ENCODE measurements around the gene DNAH7.

The DNAH7 gene

DNA sequence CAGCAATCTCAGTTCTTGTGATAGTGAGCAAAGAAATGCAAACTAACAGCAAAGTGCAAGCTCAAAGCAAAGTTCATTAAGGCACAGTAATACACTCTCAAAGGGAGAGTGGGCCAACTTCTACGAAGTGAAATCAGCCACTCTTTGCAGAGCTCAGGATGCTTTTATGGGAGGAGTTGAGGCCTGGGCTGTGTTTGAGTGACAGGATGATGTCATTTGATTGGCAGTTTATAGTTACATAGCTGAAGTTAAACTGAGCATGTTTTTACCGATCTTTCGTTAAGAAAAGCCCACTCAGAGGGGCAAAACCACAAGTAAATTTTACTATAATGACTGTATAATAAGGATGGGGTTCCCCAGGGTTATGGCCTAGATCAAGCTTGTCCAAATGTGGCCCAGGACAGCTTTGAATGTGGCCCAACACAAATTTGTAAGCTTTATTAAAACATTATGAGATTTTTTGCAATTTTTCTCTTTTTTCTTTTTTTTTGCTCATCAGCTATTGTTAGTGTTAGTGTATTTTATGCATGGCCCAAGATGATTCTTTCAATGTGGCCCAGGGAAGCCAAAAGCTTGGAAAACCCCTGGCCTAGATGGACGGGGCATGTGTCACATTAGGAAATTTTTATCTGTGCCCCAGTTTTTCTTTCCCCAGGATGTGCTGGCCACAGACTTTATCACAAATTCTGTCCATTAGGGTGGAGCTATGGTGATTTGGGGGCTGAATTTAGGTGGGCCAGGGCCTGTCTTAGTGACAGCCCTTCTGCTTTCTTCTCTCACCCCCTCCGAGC lies 8.3 kb upstream of the DNAH7 start:
- no peak for DNase-seq

DNA sequence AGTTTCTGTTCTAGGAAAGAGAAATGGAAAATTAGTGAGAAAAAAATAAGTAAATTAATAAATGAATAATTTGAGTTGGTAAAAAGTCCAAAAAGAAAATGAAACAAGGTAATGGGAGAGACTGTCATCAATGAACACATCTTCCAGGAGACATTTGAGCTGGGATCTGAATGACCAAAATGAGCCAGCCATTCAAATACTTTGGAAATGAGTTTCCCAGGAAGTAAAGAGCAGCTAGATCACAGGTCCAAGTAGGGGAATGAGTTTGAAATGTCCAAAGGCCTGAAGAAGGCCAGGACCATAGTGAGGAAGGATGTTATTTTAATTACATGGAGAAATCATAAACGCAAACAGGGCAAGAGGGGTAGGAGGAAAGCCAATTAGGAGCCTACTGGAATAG lies 6.6 kb upstream of the DNAH7 start:
- DNase-seq: no peak

DNA sequence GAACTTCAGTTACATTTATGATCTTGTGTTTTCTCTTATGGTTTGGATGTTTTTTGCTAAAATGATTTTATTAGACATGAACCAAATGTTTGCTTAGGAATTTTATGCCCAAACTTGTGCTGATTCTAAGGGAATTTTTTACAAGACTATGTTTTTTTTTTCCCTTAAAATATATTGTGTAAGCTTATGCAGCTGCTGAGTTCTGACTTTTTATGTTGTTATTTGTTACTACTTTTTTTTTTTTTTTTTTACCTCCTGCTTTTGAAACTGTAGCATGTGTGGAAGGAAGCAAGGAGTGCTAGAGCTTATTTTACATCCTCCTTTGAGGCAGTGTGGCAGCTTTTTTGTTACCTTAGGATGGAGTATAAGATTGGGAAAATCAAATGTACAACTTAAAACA lies 6.0 kb upstream of the DNAH7 start:
- no peak for DNase-seq

DNA sequence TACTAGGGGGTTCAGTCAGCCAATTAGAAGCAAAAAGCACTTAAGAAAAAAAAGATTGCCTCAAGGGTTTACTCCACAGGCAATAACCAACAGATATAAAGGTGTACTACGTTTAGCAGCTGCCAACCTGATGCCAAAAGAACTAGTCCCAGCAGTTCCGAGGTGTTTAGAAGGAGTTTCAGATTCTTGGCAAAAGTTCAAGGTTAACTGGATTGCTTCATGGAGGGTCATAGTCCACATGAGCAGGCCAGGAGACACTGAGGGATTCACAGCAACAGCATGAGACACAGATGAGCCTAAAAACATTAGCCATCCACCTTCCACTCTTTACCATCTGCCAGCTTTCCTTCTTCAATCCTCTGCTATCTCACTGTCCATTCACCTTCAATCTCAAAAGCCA lies 4.9 kb upstream of the DNAH7 start:
- DNase-seq: no peak

DNA sequence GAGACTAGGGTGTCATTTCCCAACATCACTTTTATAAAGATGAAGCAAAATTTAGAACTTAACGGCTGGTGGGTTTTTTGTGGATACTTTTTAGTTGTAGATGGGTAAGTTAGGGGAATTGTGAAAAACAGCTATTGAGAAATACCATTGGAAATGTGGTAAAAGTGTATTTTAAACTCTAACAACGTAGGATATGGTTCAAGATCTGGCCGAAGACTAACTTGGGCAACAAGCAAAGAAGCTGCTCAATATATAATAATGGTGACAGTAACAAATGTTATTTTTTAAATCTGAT lies 1.6 kb downstream of the DNAH7 start:
- DNase-seq: no peak

DNA sequence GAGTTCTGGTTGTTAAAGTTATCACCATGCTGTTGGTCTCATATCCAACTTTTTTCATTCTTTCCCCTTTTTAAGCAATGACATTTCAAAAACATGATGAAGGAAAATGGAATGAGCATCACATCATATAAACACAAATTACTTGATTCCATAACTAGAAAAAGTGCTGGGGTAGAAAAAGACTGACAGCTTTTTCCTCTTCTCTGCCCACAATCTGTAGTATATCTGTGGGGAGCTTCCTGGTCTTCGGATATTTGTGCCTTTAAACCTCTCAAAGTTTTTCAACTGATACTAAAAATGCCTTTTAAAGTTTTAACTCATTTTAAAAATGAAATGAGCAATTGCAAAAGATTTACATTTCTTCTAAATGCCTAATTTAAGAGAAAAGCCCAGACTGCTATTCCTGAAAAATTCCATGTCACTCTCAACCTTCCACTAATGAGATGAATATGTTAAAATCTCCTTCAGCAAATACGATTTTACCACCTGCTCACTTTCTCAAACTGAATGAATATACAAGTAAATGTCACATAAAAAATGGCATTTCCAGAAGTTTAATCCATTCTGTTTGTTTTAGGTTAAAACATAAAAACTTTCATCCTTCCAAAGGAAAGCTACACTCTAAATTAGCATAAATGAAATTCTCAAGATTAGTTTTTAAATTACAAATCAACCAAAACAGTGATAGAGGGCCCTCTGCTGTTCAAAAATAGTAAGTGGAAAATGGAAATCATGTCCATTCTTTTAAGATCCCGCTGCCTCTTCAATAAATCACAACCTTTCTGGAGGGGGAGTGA lies 2.1 kb downstream of the DNAH7 start:
- DNase-seq: no peak

DNA sequence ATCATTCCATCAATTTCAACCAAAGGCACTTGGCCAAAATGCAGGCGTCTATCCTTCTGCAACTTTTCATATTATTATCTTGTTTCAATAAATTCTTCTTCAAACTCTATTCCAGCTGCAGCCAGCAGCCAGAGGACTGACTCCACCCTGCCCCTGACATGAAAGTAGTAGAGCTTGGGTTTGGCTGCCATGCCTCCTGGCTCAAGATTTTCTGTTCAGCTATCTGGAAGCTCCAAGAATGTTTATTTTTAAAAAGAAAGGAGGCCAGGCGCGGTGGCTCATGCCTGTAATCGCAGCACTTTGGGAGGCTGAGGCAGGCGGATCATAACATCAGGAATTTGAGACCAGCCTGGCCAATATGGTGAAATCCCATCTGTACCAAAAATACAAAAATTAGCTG lies 4.9 kb downstream of the DNAH7 start:
- DNase-seq: no peak

DNA sequence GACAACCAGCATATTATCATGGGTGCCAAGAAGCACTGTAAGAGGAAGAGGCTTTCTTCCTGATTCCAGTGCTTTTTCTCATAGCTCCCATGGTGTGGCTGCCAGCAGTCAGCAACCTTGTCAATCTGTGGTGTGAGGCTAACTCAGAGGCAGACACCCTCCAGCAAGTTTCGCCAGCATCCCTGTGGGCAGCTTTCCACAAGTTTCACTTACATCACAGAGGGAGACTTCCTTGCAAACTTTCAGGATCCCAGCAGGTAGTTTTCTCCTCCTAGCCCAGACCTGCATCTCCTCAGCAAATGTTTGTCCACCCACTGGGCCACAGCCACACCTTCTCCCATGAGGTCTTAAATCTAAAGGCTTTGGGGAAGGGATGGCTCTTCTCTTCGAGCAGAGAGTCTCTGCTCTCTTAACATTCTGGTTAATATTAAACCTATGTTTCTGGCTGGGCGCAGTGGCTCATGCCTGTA lies 9.1 kb downstream of the DNAH7 start:
- DNase-seq: no peak

DNA sequence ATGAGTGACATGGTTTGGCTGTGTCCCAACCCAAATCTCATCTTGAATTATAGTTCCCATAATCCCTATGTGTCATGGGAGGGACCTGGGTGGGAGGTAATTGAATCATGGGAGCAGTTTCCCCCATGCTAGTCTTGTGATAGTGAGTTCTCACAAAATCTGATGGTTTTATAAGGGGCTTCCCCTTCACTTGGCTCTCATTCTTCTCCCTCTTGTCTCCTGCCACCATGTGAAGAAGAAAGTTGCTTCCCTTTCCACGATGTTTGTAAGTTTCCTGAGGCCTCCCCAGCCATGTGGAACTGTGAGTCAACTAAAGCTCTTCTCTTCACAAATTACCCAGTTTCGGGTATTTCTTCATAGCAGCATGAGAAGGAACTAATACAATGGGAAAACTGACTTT lies 14.0 kb downstream of the DNAH7 start:
- DNase-seq: no peak

DNA sequence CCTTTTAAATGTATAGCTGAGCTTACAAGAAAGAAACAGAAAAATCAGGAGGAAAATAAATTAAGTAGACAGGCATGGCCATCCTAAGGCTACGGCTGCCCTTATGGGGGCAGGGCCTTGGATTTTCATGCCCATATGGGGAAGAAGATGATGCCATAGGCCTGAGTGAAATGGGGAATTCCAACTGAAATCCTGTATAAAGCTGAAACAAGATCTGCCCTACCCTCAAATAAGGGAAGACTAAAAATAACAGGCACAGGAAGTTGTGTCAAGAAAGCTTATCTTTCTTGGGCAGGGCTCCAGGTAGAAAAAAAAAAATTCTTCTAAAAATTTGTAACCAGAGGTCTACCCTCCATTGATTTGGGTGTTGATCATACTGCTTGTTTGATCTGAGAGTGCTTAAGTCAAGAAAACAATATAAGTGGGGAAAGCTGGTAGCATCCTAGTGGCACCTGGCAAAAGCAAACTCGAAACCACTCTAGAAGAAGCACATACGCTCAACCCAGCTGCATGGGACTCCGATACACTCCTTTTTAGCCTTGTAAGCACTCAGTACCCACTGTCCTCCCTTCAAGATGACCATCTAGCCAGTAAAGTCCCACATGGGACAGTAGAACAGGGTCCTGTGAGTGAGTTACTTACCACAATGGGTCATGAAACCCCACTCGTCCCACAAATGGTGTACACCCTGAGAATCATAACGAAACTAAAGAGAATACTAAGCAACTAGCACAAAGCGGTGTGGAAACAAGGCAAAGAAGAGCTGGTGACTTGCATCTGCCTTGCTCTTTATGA lies 22.3 kb downstream of the DNAH7 start:
- peak; percentile 15 for DNase-seq

DNA sequence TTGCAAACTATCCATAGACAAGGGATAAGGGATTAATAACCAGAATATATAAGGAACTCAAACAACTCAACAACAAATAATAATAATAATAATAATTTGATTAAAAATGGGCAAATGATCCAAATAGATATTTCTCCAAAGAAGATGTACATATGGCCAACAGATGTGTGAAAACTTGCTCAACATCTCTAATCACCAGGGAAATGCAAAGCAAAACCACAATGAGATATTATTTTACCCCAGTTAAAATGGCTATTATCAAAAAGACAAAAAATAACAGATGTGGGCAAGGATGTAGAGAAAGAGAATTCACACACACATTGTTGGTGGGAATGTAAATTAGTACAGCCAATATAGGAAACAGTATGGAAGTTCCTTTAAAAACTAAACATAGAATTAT lies 26.9 kb downstream of the DNAH7 start:
- DNase-seq: no peak

DNA sequence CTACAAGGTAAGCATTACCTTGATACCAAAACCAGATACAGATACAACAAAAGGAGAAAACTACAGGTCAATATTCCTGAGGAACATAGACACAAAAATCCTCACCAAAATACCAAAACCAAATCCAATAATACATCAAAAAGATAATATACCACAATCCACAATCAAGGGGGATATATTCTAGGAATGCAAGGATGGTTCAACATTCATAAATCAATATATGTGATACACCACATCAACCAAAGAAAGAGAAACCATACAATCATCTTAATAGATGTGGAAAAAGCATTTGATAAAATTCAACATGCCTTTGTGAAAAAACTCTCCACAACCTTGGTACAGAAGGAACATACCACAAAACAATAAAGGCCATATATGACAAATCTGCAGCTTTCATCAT lies 28.4 kb downstream of the DNAH7 start:
- no peak for DNase-seq

DNA sequence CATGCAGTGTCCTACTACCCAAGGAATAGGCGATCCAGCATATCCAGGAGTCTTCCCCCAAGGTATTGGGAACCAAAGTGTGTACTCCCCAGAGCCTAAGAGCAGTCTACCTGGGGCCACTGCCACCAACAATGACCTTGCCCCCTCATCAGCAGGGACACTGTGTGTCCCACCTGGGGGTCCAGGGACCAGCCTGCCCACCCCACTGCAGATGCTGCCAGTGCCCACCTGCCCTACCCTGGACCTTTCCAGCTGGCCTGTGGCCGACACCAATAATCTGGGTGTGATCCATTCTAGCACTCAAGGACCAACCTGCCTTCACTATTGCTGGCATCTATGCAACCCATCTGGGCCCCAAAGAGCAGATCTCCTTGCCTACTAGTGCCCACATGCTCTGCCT lies 32.2 kb downstream of the DNAH7 start:
- no peak for DNase-seq

DNA sequence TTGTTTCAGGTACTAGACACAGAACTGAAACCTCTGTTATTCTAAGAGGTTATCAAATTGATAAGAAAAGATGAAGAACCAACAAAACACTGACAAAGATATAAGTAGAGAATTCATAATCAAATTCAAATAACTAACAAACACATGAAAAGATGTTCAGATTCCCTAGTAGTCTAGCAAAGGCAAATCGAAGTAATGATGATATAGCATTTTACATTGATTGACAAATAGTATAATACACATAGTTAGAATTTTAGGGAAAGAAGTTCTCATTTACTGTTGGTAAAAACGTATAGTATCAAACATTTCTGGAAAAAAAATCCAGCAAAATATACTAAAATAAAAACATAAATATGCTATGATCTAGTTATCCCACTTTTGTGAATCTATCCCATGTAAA lies 50.6 kb downstream of the DNAH7 start:
- DNase-seq: no peak

DNA sequence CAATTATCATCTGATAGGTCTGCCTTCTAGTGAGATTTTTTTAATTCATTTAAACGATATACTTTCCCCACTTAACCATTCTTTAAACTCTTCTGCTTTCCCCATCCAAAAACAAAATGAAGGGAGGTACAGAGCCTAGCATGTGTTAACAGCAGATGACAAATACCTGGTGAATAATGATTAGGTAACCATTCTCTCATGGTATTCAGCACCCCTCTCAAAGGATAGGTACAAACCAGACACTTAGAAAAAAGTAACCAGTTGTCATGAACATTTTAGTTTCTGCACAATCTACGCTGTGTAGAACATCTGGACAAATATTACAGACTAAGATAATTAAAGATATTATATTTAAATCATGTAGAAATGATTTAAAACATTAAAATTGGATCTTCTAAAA lies 56.3 kb downstream of the DNAH7 start:
- no peak for DNase-seq

DNA sequence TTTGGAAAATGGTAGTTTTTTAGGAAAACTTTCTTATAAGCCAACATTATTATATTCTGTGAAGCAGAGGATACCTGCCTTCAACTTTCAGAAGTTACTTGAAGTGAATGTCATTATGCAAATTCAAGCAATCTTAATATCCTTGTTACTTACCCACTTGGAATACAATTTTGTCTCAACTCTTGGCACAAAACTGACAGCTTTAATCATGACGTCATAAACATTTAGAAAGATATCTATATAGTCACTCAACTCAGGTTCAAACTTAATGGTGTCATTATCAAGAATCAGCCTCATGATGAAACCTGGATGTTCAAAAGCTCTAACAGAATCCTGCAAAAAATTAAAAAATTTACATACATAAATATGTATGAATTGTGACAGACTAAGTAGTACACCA lies 68.1 kb downstream of the DNAH7 start:
- DNase-seq: no peak

DNA sequence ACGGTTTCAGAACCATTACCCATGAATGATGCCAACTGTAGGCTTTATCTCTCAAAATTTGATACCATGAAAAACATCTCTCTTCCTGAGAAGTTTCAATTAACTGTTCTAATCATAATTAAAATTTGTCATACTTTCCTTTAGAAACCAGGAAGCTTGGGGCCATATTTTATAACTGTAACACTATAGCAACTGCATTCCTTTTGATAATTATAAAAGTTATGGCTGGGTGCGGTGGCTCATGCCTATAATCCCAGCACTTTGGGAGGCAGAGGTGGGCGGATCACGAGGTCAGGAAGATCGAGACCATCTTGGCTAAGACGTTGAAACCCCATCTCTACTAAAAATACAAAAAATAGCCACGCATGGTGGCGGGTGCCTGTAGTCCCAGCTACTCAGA lies 70.6 kb downstream of the DNAH7 start:
- DNase-seq: no peak

DNA sequence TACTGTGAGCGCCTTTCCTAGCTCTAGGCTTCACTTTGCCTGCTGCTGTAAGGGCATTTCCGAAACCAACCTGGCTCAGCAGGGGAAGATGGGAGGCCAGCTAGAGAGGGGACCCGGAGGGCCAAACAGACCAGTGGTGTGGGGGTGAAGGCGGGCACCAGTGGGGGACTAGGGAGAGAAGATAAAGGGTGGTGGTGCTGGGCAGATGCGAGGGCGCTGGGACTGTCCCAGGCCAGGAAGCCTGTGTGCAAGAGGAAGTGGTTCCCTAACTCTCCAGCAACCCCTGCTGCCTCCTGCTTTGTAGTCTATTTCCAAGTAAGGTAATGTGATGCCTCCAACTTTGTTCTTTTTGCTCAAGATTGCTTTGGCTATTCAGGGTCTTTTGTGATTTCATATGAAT lies 73.1 kb downstream of the DNAH7 start:
- no peak for DNase-seq

DNA sequence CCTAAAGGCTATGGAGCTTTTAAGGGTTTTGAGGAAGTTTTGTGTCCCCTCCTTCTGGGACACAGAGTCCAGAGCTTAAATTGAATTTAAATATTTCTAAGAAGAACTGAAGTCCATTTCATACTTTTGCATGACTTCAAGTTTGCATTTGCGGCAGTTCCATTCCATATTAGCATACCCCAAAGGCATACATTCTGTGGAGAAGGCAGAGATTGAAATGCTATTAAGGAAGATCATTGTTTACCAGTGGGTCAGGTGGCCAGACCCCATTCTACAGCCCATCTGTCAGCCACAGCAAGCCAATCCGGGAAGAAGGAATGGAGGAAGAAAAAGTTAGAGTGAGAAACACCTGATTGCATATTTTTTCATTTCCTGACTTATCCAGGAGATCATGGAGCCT lies 75.0 kb downstream of the DNAH7 start:
- no peak for DNase-seq

DNA sequence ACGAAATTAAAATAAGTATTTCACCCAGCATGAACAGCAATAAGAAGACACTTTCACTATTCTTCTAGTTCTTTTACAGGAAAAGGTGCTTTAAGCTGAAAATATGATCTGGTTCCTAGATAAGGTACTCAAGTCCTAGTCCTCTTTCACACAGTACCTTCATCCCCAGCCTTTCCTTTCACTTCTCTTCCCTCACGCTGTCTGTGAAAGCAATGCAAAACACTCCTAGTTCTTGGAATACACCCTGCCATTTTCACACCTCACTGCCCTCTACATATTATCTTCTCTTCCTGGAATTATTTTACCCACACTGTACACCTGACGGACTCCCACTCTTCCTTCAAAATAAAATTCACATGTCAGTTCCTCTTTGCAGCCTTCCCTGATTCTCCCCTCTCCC lies 82.9 kb downstream of the DNAH7 start:
- no peak for DNase-seq

DNA sequence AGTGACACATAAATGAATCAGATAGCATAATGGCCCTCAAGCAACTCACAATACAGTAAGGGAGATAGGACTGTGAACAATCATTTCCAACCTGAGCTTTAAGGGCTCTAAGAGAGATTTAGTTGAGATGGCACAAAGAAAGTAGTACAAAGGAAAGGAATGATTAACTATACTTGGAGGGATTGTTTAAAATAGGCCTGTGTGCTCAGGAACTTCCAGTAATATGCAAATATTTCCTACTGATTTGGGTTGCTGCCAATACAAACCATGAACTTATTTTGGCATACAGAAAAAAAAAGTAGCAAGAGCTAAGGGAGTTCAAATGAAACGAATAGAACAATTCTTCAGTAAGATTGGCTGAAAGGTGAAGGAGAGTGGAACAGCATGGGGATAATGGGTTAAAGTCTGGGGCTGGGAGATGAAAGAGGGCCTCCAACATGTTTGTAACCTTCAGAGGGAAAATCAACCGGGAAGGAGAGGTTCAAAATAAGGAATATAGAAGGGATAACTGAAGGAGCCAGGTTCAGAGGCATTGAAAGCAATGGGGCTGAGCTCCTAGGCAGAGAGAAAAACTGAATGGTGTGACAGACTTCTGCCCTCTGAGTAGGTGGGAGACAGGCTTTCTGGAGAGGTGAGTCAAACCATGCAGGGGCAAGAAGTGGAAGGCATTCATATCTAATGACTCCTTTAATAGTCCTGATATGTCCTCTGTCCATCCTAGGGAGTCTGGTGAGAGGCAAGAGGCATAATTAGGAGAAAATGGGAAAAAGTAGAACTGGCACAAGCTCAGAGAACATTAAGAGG lies 83.5 kb downstream of the DNAH7 start:
- no peak for DNase-seq

DNA sequence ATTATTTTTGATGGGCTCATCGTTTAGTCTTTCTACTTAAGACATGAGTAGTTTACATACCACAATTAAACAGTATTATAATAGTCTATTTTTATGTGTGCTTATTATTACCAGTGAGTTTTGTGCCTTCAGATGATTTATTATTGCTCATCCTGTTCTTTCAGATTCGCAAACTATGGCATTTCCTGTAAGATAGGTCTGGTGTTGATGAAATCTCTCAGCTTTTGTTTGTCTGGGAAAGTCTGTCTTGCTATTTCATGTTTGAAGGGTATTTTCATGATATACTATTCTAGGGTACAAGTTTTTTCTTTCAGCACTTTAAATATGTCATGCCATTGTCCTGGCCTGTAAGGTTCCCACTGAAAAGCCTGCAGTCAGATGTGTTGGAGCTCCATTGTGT lies 101.3 kb downstream of the DNAH7 start:
- no peak for DNase-seq

DNA sequence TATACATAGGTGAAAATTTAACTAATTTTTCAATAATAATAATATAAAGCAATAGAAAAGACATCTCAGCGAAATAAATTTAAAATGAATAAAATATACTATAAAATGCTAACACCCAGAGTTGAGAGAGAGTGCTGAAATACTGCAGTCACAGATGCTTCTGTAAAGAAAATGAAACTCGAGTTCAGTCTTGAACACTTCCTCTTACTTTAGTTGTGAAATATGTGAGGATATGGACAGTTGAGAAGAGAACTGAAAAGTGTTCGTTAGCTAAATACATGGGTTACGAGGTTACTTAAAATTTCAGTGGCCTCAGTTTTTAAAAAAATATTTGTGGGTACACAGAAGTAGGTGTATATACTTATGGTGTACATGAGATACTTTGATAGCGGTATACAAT lies 106.8 kb downstream of the DNAH7 start:
- DNase-seq: no peak

All from amniotic stem cell (primary cell).